H9 (cell line): ENCODE measurements around the gene EPHB2. TPM values are rescaled to one million over a fixed set of nuclear protein-coding genes. Genes with fewer than 3 reads are reported as not detected.

ENCODE experiments used
- DNase-seq: peaks from one replicate; pipeline ENCODE4 v3.0.0-alpha.2; 2017
- H2AFZ ChIP-seq: one replicate; pipeline ENCODE4 v1.6.1; 2013; ENCODE audit warnings: mild to moderate bottlenecking, low read length, control low read depth, moderate library complexity
- H2AK5ac ChIP-seq: 2 replicates; pipeline ENCODE4 v1.6.1; 2013; ENCODE audit warnings: low read length, control low read depth, mixed read lengths; ENCODE audit not compliant: insufficient read length
- H2BK120ac ChIP-seq: one replicate; pipeline ENCODE4 v1.6.1; 2013; ENCODE audit warnings: low read depth, mild to moderate bottlenecking, low read length, control low read depth, inconsistent platforms; ENCODE audit not compliant: poor library complexity, severe bottlenecking
- H2BK12ac ChIP-seq: 2 replicates; pipeline ENCODE4 v1.6.1; 2013; ENCODE audit warnings: low read length, control low read depth, mixed read lengths, low read depth; ENCODE audit not compliant: insufficient read length
- H2BK15ac ChIP-seq: 2 replicates; pipeline ENCODE4 v1.6.1; 2013; ENCODE audit warnings: low read depth, low read length, control low read depth
- H2BK20ac ChIP-seq: one replicate; pipeline ENCODE4 v1.6.1; 2013; ENCODE audit warnings: low read depth, mild to moderate bottlenecking, low read length, control low read depth, inconsistent platforms; ENCODE audit not compliant: poor library complexity, severe bottlenecking
- H2BK5ac ChIP-seq: 2 replicates; pipeline ENCODE4 v1.6.1; 2013; ENCODE audit warnings: low read length, control low read depth, mixed read lengths; ENCODE audit not compliant: insufficient read length
- H3K14ac ChIP-seq: 2 replicates; pipeline ENCODE4 v1.6.1; 2013; ENCODE audit warnings: low read length, control low read depth; ENCODE audit not compliant: insufficient read depth
- H3K18ac ChIP-seq: 2 replicates; pipeline ENCODE4 v1.6.1; 2013; ENCODE audit warnings: low read depth, mild to moderate bottlenecking, mixed read lengths, low read length, control low read depth; ENCODE audit not compliant: insufficient read length
- H3K23ac ChIP-seq: 2 replicates; pipeline ENCODE4 v1.6.1; 2013; ENCODE audit warnings: low read length, control low read depth, mixed read lengths, low read depth; ENCODE audit not compliant: insufficient read length
- H3K23me2 ChIP-seq: 2 replicates; pipeline ENCODE4 v1.6.1; 2013; ENCODE audit warnings: low read depth, mild to moderate bottlenecking, mixed read lengths, low read length, control low read depth; ENCODE audit not compliant: insufficient read length, poor library complexity, severe bottlenecking
- H3K27ac ChIP-seq: 2 replicates; pipeline ENCODE4 v1.5.1; 2013; ENCODE audit warnings: low read length, control low read depth, mixed read lengths, low read depth; ENCODE audit not compliant: insufficient read length
- H3K27me3 ChIP-seq: 2 replicates; pipeline ENCODE4 v1.6.1; 2013; ENCODE audit warnings: low read length, control low read depth, inconsistent platforms; ENCODE audit not compliant: insufficient read depth
- H3K4ac ChIP-seq: 2 replicates; pipeline ENCODE4 v1.6.1; 2013; ENCODE audit warnings: low read depth, mild to moderate bottlenecking, control low read depth, inconsistent platforms, low read length, moderate library complexity
- H3K4me1 ChIP-seq: 2 replicates; pipeline ENCODE4 v1.6.1; 2013; ENCODE audit warnings: low read length, control low read depth, inconsistent platforms; ENCODE audit not compliant: insufficient read depth
- H3K4me2 ChIP-seq: 2 replicates; pipeline ENCODE4 v1.6.1; 2013; ENCODE audit warnings: low read length, control low read depth, mixed read lengths; ENCODE audit not compliant: insufficient read length, insufficient read depth
- H3K56ac ChIP-seq: 2 replicates; pipeline ENCODE4 v1.6.1; 2013; ENCODE audit warnings: low read depth, mild to moderate bottlenecking, mixed read lengths, low read length, control low read depth; ENCODE audit not compliant: insufficient read length
- H3K79me1 ChIP-seq: 2 replicates; pipeline ENCODE4 v1.6.1; 2013; ENCODE audit warnings: low read depth, mild to moderate bottlenecking, moderate library complexity, low read length, control low read depth, inconsistent platforms; ENCODE audit not compliant: insufficient read depth, poor library complexity, severe bottlenecking
- H3K79me2 ChIP-seq: 2 replicates; pipeline ENCODE4 v1.6.1; 2013; ENCODE audit warnings: low read length, control low read depth, inconsistent platforms; ENCODE audit not compliant: insufficient read depth
- H3K9ac ChIP-seq: 2 replicates; pipeline ENCODE4 v1.6.1; 2013; ENCODE audit warnings: low read length, control low read depth, mixed read lengths; ENCODE audit not compliant: insufficient read length; ENCODE audit errors: extremely low read depth
- H3K9me3 ChIP-seq: one replicate; pipeline ENCODE4 v1.6.1; 2013; ENCODE audit warnings: low read depth, low read length, inconsistent platforms; ENCODE audit not compliant: control insufficient read depth
- H3T11ph ChIP-seq: one replicate; pipeline ENCODE4 v1.6.1; 2013; ENCODE audit warnings: mild to moderate bottlenecking, low read length, control low read depth, inconsistent platforms
- H4K20me1 ChIP-seq: one replicate; pipeline ENCODE4 v1.6.1; 2013; ENCODE audit not compliant: control insufficient read depth, insufficient read length, insufficient read depth
- H4K5ac ChIP-seq: 2 replicates; pipeline ENCODE4 v1.6.1; 2013; ENCODE audit warnings: low read depth, mild to moderate bottlenecking, mixed read lengths, low read length, control low read depth; ENCODE audit not compliant: insufficient read length
- H4K8ac ChIP-seq: replicated peaks from 2 replicates; pipeline ENCODE4 v1.6.1; 2013; ENCODE audit warnings: low read length, control low read depth, mixed read lengths, low read depth; ENCODE audit not compliant: insufficient read length
- H4K91ac ChIP-seq: 2 replicates; pipeline ENCODE4 v1.6.1; 2013; ENCODE audit warnings: low read depth, mild to moderate bottlenecking, moderate library complexity, mixed read lengths, low read length, control low read depth; ENCODE audit not compliant: insufficient read length
- H3K27ac Mint-ChIP-seq, 3 experiments: 2 replicates in 2 of 3; 3 replicates in 1 of 3; pipeline ENCODE4 v1.8.0; 2020 to 2021; ENCODE audit warnings: mixed read lengths in 3 of 3, mild to moderate bottlenecking in 1 of 3, moderate library complexity in 1 of 3
- H3K27me3 Mint-ChIP-seq: 2 replicates; pipeline ENCODE4 v1.8.0; 2021; ENCODE audit warnings: low read depth, mild to moderate bottlenecking, moderate library complexity, mixed read lengths
- H3K36me3 Mint-ChIP-seq, 3 experiments: 2 replicates in 2 of 3; 3 replicates in 1 of 3; pipeline ENCODE4 v1.8.0; 2020 to 2021; ENCODE audit warnings: low read depth in 3 of 3, mixed read lengths in 3 of 3; ENCODE audit not compliant: insufficient read depth in 1 of 3
- H3K4me1 Mint-ChIP-seq, 2 experiments: 2 replicates each; pipeline ENCODE4 v1.8.0; 2020; ENCODE audit warnings: mixed read lengths in 2 of 2
- H3K4me3 Mint-ChIP-seq, 2 experiments: 2 replicates in 1 of 2; 3 replicates in 1 of 2; pipeline ENCODE4 v1.8.0; 2020 to 2021; ENCODE audit warnings: mild to moderate bottlenecking in 2 of 2, mixed read lengths in 2 of 2, moderate library complexity in 1 of 2
- H3K9me3 Mint-ChIP-seq, 2 experiments: 2 replicates in 1 of 2; 3 replicates in 1 of 2; pipeline ENCODE4 v1.8.0; 2020; ENCODE audit warnings: mild to moderate bottlenecking in 2 of 2, mixed read lengths in 2 of 2, moderate library complexity in 1 of 2
- CTCF ChIP-seq: fragments of 200-600 bp; sonication (generic); conservative IDR thresholded peaks from 3 replicates; pipeline ENCODE4 v1.8.0; 2021; ENCODE audit warnings: antibody characterized with exemption, mild to moderate bottlenecking
- WGBS: extraction: QIAGEN DNeasy Blood & Tissue Kit; methylation state at CpG from one replicate; pipeline ENCODE4 v1.1.7; 2013; ENCODE audit warnings: missing lambda C conversion rate, low lambda C conversion rate, mixed read lengths; ENCODE audit not compliant: insufficient read length; ENCODE audit errors: extremely low coverage; 5-methylcytosine and 5-hydroxymethylcytosine counted together
- total RNA-seq: library from RNA; stranded (reverse); gene quantifications from 2 replicates; pipeline ENCODE4 v1.2.1, GENCODE V29; 2021

Gene EPHB2
- total RNA-seq, 1 experiment from 2014 or later: 9.5 TPM

GRCh38 chr1:22880174-22880601 is 169.5 kb downstream of the EPHB2 start:
- no peak for TF ChIP-seq CTCF
- Histone ChIP-seq H2BK15ac (no peak overlapping the region), H3K79me2 (no peaks in the 10 kb centered on the region), H3K27me3 (no peaks in the 10 kb centered on the region), H2BK5ac (no peak overlapping the region), H4K20me1 (no peaks in the 10 kb centered on the region), H3K4me1 (no peaks in the 10 kb centered on the region), H3K79me1 (no peaks in the 10 kb centered on the region), H2BK12ac (no peak overlapping the region), H2AFZ (no peak overlapping the region), H4K91ac (no peak overlapping the region), H3K4ac (no peak overlapping the region), H3K18ac (no peak overlapping the region), H3K27ac (no peak overlapping the region), H3K23ac (no peak overlapping the region), H2BK20ac (no peak overlapping the region), H4K8ac (no peak overlapping the region), H2BK120ac (no peak overlapping the region), H3K4me2 (no peak overlapping the region), H2AK5ac (no peak overlapping the region), H3K14ac (no peak overlapping the region), H3T11ph (no peak overlapping the region), H4K5ac (no peak overlapping the region), H3K9me3 (no peaks in the 10 kb centered on the region), H3K23me2 (no peaks in the 10 kb centered on the region), H3K56ac (no peak overlapping the region), H3K9ac (no peak overlapping the region)
- H3K9me3 Mint-ChIP-seq: no peaks in the 10 kb centered on the region
- DNase-seq: no peak
- no peaks in the 10 kb centered on the region for H3K36me3 Mint-ChIP-seq
- WGBS: no CpG with 5 or more reads among the region's 5 CpGs
- no peak overlapping the region for H3K4me3 Mint-ChIP-seq
- H3K27ac Mint-ChIP-seq: no peak overlapping the region
- H3K4me1 Mint-ChIP-seq: peaks cover 13 to 19% of the 10 kb centered on the region in 2 experiments
- no peaks in the 10 kb centered on the region for H3K27me3 Mint-ChIP-seq
